GM10248 (cell line): ENCODE data around the gene B9D1.

Source experiments
- CTCF ChIA-PET: fragments of 300-600 bp; sonication (Branson Sonifier 250); formaldehyde crosslinking; extraction: SDS; loops from one replicate; lab custom pipeline; 2021; ENCODE audit warnings: antibody characterized with exemption; lab: Yijun Ruan, JAX
- POLR2A ChIA-PET: fragments of 350-650 bp; sonication (Branson Sonifier 250); formaldehyde crosslinking; extraction: SDS; loops from one replicate; lab custom pipeline; 2020; ENCODE audit warnings: antibody characterized with exemption; lab: Yijun Ruan, JAX
- DNase-seq: peaks from one replicate; pipeline ENCODE4 v3.0.0; 2012; ENCODE audit errors: extremely low spot score
- TF ChIP-seq, protein P1 (sequence below): IDR thresholded peaks from 2 replicates; pipeline ENCODE4 v1.5.1; 2012; ENCODE audit warnings: mild to moderate bottlenecking, low read depth; ENCODE audit errors: extremely low read depth, missing control alignments, control extremely low read depth

Gene B9D1

GRCh38 chr17:19333736-19334290 lies 28.7 kb downstream of the B9D1 start:
- POLR2A ChIA-PET = no interaction called here
- TF ChIP-seq, protein P1, sequence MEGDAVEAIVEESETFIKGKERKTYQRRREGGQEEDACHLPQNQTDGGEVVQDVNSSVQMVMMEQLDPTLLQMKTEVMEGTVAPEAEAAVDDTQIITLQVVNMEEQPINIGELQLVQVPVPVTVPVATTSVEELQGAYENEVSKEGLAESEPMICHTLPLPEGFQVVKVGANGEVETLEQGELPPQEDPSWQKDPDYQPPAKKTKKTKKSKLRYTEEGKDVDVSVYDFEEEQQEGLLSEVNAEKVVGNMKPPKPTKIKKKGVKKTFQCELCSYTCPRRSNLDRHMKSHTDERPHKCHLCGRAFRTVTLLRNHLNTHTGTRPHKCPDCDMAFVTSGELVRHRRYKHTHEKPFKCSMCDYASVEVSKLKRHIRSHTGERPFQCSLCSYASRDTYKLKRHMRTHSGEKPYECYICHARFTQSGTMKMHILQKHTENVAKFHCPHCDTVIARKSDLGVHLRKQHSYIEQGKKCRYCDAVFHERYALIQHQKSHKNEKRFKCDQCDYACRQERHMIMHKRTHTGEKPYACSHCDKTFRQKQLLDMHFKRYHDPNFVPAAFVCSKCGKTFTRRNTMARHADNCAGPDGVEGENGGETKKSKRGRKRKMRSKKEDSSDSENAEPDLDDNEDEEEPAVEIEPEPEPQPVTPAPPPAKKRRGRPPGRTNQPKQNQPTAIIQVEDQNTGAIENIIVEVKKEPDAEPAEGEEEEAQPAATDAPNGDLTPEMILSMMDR = no peak
- CTCF ChIA-PET = no interaction called here
- DNase-seq = no peak

DNA sequence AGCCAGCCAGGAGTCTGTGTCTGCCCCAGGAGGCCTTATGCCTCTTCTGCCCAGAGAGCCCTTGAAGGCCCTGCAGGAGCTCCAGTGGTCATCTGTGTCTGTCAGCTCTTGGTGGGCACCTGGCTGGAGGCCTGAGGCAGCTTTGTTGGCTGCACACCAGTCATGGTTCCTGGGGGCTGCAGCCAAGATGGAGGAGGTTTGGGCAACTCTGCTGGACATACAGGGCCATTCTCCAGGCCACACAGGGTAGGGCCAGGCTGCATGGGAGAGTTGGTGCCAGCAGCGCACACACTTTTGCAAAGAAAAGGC lies 29.4 kb downstream of the B9D1 start:
- ChIA-PET POLR2A (no interaction called here), CTCF (interaction anchor here (0.7 kb wide), 1 partner anchor 30 kb away, joined by 3 read pairs; the partner anchor contains the start of gene B9D1)
- DNase-seq = no peak
- TF ChIP-seq, protein P1 = no peak

DNA sequence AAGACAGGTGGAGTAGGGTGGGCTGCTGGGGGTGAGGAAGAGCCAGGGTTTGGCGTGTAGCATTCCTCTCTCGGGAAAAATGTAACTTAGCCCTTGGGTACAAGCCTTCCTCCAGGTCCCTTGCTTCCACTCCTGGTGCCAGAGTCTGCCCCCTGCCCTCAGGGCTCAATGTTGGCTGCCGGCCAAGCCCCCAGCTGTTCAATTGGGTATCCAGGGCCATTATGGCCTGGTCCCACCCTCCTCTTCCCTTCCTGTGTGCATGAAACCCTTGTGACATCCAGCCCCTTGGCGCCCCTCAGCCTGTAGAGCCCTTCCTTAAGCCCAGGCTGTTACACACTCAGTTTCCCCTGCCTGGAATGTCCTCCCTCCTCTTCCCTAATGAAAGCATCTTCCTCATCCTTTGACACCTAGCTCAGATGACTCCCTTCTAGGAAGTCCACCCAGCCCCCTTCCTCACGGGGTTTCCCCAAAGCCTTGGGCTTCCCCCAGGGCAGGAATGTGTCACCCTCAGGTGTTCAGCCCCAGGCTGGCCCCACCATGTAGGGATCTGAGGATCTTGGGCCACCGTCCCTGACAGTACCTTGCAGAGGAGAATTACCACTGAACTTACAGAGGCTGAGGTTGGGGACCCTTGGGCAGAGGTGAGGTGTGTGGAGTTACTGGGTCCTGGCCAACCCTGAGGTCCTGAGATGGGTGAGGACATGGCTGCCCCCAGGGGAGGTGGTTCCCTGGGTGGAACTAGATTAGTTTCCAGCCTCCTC lies 30.0 kb downstream of the B9D1 start:
- ChIA-PET CTCF (interaction anchor here (0.7 to 1.5 kb wide), 2 partner anchors 10 to 30 kb away, joined by 3 to 7 read pairs; partner anchors contain the start of gene B9D1), POLR2A (no interaction called here)
- TF ChIP-seq, protein P1 = no peak
- DNase-seq = no peak

DNA sequence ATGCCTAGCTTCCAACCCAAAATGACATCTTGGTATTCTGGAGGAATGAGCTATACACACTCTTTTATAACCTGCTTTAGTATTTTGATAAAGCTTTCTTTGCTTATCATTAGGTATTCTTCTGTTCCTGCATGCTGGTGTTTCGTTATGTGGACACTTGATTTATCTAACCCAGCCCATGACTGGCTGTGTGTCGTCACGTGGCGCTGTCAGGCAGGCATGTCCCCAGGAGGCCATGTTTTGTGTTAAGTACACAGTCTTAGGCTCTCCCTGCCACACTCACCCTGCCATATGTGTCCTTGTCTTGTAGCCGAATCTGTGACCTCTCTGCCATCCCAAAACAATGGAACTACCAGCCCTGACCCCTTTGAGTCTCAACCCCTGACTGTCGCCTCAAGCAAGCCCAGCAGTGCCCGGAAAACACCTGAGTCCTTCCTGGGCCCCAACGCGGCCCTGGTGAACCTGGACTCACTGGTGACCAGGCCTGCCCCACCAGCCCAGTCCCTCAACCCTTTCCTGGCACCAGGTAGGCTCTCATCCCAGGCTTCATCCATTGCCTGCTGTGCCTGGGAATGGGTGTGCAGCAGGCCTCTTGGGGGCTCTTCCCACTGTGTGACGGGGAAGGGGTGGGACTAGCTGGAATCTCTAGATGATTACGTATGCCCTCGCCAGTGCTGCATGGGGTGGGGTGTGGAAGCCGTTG lies 30.8 kb downstream of the B9D1 start:
- TF ChIP-seq, protein P1 = no peak
- DNase-seq = no peak
- CTCF ChIA-PET = interaction anchor here (1.5 to 2.5 kb wide), 2 partner anchors 9 to 31 kb away, joined by 7 read pairs; partner anchors contain the start of gene B9D1
- POLR2A ChIA-PET = no interaction called here

DNA sequence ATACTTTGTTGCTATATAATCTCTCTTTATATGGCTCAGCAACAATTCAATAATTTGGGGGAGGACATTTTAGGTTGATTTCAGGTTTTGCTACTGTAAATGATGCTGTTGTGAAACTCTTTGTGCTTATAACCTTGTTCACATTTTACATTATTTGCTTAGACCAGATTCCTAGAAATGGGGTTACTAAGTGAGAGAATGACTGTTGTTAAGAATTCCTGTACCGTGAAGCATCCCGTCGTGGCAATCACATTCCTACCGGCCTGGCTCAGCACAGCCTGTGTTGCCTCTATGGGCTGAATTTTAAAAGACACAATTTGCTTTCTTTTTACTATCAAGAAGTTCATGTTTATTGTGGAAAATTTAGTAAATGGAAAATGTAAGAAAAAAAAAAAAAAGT lies 31.4 kb downstream of the B9D1 start:
- TF ChIP-seq, protein P1 = no peak
- no peak for DNase-seq
- POLR2A ChIA-PET = no interaction called here
- CTCF ChIA-PET = interaction anchor here (1.5 to 2.5 kb wide), 2 partner anchors 9 to 32 kb away, joined by 7 read pairs; partner anchors contain the start of gene B9D1

DNA sequence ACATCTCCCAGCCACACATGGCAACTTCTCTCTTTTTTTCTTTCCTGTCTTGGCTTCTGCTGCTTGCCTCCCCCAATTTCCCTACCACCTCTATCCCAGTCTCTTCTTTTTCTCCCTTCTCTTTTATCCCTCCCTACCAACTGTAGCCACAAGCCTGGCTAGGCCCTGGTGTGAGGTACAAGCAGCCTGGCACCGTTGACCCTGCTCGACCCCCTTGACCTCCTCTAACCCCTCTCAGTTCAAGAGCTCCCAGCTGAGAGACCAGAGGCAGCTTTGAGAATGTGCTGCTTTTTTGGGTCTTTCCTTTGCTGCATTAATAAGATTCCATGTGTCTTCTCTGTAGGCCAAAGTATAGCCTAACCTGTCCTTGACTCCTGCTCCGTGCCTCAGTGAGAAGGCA lies 32.3 kb downstream of the B9D1 start:
- CTCF ChIA-PET = interaction anchor here (1.3 to 3.0 kb wide), 3 partner anchors 8 to 32 kb away, joined by 3 to 13 read pairs (median 7); partner anchors contain the start of gene B9D1
- TF ChIP-seq, protein P1 = no peak
- no peak for DNase-seq
- POLR2A ChIA-PET = no interaction called here
